ENCODE data around the gene ERCC6L. TPM values are rescaled to one million over a fixed set of nuclear protein-coding genes. Genes with fewer than 3 reads are reported as not detected.
"Not testable (repeated sequence)": the region's sequence is repeated elsewhere in the genome, so short reads cannot be mapped to it uniquely, and the experiment has no call there.

ERCC6L gene
- total RNA-seq, 1 donor from 2014 or later, result 0.24 TPM

DNA sequence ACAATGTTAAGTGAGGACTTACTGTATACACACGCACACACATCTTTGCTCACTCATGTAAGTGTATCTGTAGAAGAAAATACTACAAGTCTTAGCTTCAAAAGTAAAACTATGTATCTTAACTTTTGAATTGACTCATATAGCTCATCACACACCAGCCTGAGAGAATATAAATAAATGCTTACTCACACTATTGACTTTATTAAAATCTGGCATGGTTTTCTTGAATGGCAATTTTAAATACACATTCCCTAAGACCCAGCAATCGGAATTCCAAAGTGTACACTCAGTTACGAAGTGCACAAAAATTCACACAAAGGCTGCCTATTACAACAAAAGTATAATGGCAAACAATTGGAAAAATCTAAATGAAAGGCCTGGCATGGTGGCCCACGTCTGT lies 2.0 kb downstream of the ERCC6L start:
- Histone ChIP-seq H3K27me3 (ENCODE audit: low read depth) (no peaks in the 10 kb centered on the region), H3K36me3 (no peaks in the 10 kb centered on the region), H3K9me3 (no peaks in the 10 kb centered on the region), H3K4me1 (no peaks in the 10 kb centered on the region), H3K4me3 (no peak overlapping the region), H3K27ac (no peak overlapping the region)
- TF ChIP-seq, protein P1, sequence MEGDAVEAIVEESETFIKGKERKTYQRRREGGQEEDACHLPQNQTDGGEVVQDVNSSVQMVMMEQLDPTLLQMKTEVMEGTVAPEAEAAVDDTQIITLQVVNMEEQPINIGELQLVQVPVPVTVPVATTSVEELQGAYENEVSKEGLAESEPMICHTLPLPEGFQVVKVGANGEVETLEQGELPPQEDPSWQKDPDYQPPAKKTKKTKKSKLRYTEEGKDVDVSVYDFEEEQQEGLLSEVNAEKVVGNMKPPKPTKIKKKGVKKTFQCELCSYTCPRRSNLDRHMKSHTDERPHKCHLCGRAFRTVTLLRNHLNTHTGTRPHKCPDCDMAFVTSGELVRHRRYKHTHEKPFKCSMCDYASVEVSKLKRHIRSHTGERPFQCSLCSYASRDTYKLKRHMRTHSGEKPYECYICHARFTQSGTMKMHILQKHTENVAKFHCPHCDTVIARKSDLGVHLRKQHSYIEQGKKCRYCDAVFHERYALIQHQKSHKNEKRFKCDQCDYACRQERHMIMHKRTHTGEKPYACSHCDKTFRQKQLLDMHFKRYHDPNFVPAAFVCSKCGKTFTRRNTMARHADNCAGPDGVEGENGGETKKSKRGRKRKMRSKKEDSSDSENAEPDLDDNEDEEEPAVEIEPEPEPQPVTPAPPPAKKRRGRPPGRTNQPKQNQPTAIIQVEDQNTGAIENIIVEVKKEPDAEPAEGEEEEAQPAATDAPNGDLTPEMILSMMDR (IDR thresholded peaks at IDR 0.05), result no peak
- intact Hi-C loops (cut with DNase I), result no loop called here
- DNase-seq, result no peak
- ATAC-seq, result no peak

DNA sequence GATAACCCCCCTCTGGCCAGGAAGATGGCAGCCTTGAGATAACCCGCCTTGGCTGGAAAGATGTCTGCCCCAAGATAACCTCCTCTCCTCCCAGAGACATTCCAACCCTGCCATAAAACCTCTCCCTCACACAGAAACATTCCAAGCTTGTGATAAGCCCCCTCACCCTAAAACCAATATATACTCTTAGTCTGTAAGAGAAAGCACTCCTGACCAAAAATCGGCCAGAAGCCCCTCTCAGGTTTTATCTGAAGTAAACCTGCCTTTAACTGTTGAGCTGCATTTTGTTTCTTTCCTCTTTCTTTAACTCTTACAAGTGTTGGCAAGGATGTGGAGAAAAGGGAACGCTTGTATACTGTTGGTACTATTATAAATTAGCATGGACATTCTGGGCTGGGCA lies 8.5 kb downstream of the ERCC6L start:
- H3K9me3 ChIP-seq, result no peaks in the 10 kb centered on the region
- no peaks in the 10 kb centered on the region for H3K36me3 ChIP-seq
- no peaks in the 10 kb centered on the region for H3K27me3 ChIP-seq (ENCODE audit: low read depth)
- ATAC-seq (no peak), DNase-seq (no peak)
- no peaks in the 10 kb centered on the region for H3K4me1 ChIP-seq
- TF ChIP-seq, protein P1 (IDR thresholded peaks at IDR 0.05), result no peak
- H3K27ac ChIP-seq, result no peak overlapping the region
- intact Hi-C loops (cut with DNase I), result no loop called here
- no peak overlapping the region for H3K4me3 ChIP-seq

DNA sequence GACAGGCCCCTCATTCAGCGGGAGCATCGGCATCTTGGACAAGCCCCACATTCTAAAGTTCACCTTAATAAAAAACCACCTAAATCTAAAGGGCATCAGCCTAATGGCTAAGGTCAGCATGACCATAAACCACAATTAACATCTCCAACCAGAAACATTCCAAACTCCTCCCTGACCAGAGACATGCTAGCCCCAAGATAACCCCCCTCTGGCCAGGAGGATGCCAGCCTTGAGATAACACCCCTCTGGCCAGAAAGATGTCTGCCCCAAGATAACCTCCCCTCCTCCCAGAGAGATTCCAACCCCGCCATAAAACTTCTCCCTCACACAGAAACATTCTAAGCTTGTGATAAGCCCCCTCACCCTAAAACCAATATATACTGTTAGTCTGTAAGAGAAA lies 18.5 kb downstream of the ERCC6L start:
- H3K4me3 ChIP-seq; H3K36me3 ChIP-seq; intact Hi-C loops (cut with DNase I); DNase-seq; H3K27me3 ChIP-seq (ENCODE audit: low read depth); H3K9me3 ChIP-seq; H3K4me1 ChIP-seq; H3K27ac ChIP-seq; ATAC-seq: not testable (repeated sequence)

DNA sequence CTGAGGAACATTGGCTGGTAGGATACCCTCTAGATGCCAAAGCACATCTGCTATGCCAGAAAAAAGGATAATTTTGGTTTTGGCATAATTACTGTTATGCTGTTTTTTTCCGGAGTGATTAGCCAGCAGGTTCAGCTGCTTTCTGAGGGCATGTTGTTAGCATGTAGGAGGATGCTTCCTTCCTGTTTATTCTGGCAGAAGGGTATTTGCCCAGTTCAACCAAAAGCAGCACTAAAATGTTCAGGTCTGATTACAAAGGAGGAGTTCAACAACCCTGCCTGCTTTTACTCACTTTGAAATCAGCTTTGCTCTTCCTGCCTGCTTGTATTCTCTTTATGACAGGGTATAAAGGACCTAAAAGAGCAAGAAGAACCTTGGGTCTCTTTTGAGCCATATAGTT lies 21.9 kb downstream of the ERCC6L start:
- Histone ChIP-seq H3K4me3 (no peak overlapping the region), H3K9me3 (no peaks in the 10 kb centered on the region), H3K4me1 (no peaks in the 10 kb centered on the region), H3K36me3 (no peaks in the 10 kb centered on the region), H3K27ac (no peak overlapping the region), H3K27me3 (ENCODE audit: low read depth) (no peaks in the 10 kb centered on the region)
- TF ChIP-seq, protein P1 (IDR thresholded peaks at IDR 0.05), result no peak
- DNase-seq (no peak), ATAC-seq (no peak)
- intact Hi-C loops (cut with DNase I), result no loop called here

DNA sequence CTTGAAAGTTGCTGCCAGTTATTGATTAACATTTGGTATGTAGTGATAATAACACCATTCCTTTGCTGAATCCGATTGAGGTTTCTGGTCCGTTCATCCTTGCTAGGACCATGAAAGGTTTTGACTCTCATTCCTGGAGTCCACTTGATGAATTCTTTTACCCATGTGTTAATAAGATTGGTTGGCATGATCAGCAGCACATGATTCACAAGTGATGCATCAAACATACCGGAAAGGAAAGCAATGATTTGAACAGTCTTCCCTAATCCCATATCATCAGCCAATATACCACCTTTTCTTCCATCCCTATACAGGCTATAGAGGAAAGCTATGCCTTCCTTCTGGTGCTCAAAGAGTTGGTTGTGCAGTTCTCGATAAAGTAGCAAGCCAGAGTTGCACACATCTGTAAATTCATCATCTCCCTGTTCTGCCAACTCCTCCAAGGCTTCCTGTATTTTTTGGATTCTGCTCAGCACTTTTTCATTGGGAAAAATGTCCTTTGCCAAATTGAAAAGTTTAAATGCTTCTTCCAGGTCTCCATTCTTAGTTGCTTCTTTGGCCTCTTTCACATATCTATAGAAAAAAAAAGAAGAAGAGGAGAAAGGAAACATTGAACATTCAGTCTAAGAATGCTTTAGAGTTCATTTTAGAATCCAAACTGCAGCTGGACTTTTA lies 30.6 kb downstream of the ERCC6L start:
- no peak overlapping the region for H3K4me3 ChIP-seq
- TF ChIP-seq, protein P1 (IDR thresholded peaks at IDR 0.05), result no peak
- no peaks in the 10 kb centered on the region for H3K27me3 ChIP-seq (ENCODE audit: low read depth)
- intact Hi-C loops (cut with DNase I), result no loop called here
- H3K36me3 ChIP-seq, result peaks cover 7% of the 10 kb centered on the region
- no peak overlapping the region for H3K27ac ChIP-seq
- no peaks in the 10 kb centered on the region for H3K9me3 ChIP-seq
- no peaks in the 10 kb centered on the region for H3K4me1 ChIP-seq
- no peak for DNase-seq
- no peak for ATAC-seq

DNA sequence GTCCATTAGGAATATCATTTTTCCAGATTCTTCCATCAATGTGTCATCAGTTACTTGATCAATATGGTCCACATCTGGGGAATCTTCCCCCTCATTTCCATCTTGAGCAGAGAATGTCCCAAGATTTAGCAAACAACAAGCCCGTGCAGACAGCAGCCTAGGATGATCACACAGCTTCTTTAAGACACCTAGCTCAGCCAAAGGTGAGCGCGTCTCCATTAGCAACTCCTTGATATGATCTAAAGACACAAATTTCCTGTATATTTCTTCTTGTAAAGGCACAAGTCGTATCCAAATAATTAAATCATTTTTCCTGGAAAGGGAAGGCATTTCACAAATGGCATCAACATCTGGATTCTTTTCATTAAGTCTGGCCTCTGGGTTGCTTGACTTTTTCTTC lies 31.5 kb downstream of the ERCC6L start:
- Histone ChIP-seq H3K27me3 (ENCODE audit: low read depth) (no peaks in the 10 kb centered on the region), H3K4me1 (no peaks in the 10 kb centered on the region), H3K27ac (no peak overlapping the region), H3K9me3 (no peaks in the 10 kb centered on the region), H3K36me3 (peaks cover 7% of the 10 kb centered on the region), H3K4me3 (no peak overlapping the region)
- intact Hi-C loops (cut with DNase I), result no loop called here
- ATAC-seq (no peak), DNase-seq (no peak)
- TF ChIP-seq, protein P1 (IDR thresholded peaks at IDR 0.05), result no peak
